OCI-M2 (cell line): ENCODE data around the gene RACGAP1.

Source experiments
- DNase-seq: peaks from one replicate; lab custom pipeline; 2025; ENCODE audit not compliant: unreplicated experiment; lab: John Stamatoyannopoulos, UW

RACGAP1 gene

DNA sequence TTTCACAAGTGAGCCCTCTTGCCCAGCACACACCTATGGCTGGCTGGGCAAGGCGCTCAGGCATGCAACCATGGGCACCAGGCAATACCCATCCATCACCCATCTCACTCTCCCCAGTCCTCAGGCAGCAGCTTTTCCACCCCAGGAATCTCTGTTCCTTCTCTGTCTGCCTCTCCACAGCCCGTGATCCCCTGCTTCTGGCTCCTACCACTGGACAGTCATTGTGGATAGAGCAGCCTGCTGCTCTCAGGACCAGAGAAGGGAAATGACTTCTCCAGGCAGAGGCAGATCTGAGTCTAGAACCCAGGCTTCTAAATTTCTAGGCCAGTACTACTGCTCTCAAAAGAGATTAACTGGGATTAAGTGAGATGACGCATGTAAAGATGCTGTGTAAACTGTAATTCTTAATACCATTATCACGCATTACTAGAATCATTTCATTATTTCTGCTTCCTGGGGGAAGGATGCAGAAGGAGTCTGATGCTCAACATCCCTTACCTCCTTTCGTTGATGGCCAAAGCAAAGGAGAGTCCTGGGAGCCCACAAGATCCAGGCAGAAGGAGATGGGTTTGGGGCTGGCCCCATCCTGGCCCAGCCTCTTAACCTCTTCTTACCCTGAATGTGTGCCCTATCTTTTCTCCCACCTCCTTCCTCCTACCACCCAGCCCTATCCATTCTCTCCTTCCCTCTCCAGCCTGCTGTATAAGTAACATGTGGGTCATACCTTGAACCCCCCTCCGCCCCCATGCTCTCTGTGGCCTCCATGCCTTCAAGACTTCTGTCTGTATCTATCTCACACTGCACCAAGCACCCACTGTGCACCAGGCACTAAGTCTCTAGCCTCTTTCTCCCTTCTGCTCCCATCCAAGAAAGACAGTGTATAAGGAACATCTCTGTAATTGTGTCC is 68.4 kb downstream of the RACGAP1 start:
- no peak for DNase-seq

DNA sequence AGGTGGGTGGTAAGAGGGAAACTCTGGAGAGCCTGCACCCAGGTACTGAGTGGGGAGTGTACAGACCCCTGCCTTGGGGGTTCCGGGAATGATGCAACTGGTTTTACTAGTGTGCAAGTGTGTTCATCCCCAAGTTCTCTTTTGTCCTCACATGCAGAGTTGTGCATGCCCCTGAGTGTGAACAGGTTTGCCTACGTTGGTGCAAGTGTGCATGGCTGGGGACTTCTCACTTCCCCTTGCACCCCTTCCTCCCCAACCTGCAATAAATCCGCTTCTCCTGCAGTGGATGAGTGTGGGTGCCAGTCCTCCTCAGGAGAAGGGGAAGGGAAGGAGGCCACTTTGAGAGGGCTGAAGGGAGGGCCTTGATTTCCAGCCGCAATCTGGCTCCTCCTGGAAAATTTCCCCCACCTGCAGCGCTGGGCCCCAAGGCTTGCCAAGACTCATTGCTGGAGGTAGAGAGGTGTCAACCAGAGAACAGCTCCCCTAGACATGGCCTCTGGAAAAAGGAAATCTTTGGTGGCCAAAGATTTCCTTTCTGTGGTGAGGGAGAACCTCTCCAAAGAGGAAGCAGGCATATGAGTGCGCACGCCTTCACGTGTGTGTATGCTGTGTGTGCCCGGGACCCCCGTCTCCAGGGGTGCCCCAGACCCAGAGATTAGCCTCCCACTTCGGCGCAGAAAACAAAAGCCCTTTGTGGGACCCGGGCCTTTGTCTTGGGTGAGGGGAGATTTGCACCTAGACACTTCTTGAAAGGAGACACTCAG is 69.2 kb downstream of the RACGAP1 start:
- DNase-seq: no peak

DNA sequence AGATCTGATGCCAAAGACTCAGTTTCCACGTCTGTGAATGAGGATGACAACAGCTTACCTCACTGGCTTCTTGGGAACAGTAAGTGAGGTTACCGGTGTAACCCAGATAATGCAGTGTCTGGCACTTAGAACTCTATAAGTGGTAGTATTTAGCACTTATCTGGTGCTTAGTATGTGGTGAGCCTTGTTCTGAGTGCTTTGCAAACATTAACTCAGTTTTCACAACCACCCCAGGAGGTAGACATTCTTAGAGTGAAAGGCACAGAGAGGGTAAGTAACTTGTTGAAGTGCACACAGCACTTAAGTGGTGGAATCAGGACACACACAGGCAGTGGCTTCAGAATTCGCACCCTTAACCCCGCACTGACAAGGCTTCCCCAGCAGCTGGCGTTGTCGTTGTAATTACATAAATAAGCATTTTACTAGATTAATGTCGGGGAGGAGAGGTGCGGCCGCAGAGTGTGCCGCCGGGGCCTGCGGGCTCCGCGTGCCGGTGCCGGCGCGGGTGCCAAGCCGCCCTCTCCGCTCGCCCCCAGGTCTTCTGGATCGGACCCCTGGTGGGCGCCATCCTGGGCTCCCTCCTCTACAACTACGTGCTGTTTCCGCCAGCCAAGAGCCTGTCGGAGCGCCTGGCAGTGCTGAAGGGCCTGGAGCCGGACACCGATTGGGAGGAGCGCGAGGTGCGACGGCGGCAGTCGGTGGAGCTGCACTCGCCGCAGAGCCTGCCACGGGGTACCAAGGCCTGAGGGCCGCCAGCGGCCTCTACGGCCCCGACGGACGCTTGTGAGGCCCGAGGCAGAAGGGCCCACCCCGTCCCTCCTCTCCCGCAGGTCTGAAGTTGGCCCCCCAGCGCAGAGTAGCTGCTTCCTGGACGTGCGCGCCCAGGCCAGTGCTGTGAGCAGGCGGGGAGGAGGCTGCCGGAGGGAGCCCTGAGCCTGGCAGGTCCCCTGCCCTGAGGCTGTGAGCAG is 70.1 kb downstream of the RACGAP1 start:
- DNase-seq: no peak

DNA sequence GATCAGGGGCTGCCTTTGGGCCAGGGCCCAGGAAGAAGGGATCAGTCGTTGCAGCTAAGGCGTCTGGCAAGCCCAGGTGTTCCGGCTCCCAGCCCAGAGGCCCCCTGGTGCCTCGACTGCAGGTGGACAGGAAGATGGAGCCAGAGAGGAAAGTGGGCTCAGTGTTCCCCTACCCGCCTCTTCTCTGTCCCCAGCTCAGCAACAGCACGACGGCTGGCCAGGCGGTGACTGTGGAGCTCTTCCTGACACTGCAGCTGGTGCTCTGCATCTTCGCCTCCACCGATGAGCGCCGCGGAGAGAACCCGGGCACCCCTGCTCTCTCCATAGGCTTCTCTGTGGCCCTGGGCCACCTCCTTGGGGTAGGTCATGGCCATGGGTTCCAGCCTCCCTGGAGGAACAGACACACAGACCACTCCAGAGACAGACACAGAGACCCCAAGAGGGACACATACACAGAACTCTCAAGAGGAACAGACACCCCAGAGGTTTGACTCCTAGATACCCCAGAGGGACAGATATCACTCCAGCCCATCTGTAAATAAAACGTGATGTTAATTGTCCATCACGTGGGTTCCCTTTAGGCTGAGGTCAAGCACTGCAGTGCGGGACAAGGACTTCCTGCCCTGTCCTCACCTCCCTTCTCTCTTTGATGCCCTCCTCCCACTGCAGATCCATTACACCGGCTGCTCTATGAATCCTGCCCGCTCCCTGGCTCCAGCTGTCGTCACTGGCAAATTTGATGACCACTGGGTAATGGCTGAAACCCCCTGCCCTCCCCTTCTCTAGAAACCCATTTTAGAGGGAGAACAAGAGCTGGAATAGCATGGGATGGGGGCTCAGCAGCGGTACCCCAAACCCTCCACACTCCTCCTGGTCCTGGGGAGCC is 71.1 kb downstream of the RACGAP1 start:
- DNase-seq: no peak

DNA sequence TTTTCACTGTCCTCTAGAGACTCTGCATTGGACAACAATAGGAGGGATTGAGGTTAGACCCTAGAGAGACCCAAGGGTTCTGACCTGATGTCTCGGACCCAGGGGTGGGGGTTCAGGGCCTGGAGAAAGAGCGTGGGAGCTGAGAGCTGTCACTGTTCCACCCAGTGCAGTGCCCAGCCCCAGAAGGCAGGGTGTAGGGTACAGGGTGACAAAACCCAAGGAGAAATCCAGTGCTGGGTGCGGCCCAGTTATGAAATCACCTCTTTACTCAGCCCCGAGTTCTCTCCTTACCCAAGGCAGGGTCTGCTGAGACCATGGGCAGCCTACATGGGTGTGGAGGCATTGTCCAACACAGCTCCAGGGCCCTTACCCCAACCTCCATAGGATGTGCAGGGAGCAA is 72.1 kb downstream of the RACGAP1 start:
- DNase-seq: no peak

DNA sequence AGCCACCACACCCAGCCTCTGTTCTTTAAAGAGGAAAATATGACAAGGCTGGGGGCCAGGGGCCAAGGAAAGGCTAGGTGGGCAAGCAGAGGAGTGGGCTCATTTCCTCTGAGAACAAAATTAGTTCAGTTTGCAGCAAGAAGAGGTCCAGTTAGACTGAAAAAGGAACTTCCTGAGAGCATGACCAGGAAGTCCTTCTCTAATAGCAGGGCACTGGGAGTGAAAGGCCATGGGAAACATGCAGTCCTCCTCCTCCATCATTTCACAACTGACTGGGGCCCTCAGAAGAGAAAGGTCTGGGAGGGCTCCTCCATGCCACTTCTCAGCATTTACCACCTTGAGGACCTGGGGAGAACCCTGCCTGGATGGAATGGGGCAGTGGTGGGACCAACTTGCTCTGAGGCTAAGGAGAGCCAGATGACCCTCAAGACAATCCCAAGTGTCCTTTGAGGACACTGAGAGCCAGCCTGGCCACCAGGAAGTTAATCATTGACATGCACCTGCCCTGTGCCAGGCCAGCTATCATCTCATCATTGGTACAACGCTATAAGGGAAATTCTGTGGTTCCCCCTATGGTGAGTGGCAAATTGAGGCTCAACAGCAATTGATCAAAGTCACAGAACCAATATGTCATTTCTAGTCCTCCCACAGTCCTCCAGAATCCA is 72.8 kb downstream of the RACGAP1 start:
- DNase-seq: no peak

DNA sequence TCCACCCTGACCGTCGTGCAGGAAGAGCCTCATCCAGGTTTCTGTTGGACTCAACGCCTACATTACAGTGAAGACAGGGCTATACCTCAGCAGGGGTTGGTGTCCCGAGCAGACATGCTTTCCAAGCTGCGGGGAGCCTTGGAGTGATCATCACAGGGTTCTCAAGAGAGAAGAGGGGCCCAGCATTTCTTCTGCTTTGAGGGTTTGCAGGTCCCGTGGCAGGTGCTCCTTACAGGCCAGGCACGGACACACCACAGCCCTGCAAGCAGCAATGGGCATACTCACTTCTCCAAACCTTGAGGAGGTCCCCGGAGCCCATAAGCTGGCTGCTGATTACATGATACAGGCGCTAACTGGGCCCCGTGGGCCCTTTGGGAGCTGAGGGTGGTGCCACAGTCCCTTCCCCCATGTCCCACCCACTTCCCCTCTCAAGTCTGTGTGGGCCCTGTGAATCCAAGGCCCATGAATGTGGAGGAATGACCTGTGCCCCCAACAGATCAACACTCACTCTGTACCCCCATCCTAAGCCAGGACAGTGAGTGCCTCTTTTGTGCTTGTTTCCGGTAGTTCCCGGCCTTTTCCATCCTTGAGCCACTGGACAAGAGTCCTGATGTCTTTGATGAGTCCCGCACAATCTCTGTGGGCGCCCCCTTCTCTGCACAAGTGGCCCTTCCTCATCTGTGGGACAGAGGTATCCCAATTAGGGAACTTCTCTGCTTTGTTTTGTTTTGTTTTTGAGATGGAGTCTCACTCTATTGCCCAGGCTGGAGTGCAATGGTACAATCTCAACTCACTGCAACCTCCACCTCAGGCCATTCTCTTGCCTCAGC is 73.7 kb downstream of the RACGAP1 start:
- DNase-seq: no peak

DNA sequence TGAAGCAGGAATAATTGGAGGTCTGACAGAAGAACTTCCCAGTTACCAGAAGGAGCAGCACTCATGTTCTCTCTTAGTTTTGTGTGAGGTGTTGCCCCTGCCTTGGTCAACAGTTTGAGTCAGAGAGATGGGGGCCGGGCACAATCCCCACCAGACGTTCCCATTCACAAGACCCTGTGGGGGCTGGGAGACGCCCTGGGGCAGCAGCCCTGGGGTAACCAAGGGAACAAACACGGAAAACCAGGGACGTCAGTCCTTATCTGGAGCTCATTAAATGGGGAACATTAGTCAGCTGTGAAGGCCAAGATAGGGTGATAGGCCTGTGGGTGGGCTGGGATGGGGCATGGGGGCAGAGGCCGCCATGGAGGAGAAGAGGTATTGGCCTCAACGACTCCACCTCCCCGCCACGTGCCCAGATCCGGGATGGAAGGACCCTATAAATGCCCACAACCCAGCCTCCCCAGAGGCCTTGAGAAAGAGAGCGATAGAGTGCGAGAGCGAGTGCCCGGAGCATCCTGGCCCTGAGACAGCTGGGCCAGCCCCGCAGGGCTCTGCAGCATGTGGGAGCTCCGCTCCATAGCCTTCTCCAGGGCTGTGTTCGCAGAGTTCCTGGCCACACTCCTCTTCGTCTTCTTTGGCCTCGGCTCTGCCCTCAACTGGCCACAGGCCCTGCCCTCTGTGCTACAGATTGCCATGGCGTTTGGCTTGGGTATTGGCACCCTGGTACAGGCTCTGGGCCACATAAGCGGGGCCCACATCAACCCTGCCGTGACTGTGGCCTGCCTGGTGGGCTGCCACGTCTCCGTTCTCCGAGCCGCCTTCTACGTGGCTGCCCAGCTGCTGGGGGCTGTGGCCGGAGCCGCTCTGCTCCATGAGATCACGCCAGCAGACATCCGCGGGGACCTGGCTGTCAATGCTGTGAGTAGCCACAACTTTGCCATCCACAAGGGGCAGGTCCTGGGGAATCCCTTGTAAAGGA is 74.7 kb downstream of the RACGAP1 start, which contains the start of gene AQP2:
Gene AQP2 (plus strand): TSS at position 465 of the 979 bp plus-strand sequence. CDS start 94 bp downstream, at position 559.
- no peak for DNase-seq

DNA sequence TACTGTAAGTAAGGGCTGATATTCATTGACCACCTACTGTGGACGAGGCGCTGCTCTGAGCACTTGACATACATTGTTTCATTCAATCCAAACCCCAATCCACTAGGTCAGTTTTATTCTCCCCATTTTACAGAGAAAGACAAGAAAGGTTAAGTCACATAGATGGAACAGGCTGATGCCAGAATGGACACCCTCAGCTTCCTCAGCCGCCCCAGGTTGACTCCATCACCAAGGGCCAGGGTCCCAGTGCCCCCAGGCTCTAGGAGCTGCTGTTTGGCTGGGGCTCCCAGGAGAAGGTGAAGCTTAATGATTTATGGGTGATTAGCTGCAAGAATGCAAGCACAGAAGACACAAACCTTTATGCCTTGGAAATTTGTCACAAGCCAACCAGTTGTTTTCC is 75.4 kb downstream of the RACGAP1 start:
- DNase-seq: no peak

DNA sequence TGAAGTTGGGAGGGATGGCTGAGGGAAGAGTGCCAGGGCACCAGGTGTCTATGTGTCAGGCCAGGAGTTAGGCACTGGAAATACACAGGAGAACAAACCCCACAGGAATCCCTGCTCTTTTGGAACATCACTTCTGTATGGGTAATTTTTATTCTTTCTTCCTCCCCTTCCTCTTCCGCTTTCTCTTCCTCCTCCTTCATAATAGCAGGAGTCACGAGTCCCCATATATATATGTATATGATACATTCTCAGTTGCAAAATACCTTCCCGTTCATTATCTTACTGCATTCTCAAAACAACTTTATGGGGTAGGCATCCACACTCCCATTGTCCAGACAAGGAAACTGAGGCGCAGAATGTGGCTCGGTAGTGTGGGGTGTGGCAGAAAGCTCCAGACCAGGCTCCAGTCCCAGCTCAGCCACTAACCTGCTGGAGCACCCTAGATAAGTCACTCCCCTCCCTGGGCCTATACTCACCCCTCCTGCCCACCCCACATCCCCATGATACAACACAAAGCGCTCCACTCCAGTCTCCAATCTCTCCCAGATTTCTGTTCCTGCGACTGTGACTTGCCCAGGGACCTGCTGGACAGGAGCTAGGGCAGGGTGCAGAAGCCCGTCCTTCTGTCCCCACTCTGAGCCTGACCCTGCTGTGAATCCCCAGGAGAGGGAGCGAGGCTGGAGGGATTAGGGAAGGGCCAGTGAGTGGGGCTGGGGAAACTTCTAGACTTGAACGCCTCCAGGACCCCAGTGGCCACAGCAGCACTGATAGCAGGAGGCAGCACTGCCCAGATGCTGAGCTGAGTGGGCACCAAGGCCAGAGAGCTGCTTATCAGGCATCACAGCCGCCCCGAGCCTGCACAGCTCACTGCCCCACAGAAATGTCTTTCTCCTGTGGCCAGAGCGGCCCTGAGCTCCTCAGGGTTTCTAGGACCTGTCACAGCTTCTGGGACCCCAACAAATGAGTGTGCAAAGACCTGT is 76.1 kb downstream of the RACGAP1 start:
- DNase-seq: no peak

DNA sequence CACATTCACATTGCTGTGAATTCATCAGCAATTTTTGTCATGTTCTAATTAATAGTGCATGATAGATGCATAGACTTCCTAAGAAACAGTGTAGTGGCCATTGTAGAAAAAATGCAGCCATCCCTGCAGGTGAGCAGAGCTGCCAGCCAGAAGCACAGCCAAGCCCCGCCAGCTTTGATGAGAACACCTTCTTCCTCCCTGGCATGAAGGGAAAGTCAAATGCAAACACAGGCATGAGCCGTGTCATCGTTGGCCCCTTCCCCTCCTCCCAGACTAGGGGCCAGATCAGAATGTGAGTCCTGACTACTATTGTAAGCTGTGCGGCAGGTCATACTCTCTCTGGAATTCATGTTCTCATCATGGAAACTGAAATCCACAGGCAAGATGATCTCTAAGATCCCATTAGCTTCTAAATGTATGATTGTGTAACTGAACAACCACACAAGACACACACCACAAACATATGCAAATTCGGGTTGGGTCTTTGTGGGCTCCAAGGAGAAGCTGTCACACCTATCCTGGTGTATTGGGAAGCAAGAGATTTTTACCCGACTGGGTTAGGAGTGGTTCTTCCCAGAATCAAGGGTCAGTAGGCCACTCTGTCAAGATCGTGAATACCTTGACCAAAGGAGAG is 77.6 kb downstream of the RACGAP1 start:
- DNase-seq: no peak

DNA sequence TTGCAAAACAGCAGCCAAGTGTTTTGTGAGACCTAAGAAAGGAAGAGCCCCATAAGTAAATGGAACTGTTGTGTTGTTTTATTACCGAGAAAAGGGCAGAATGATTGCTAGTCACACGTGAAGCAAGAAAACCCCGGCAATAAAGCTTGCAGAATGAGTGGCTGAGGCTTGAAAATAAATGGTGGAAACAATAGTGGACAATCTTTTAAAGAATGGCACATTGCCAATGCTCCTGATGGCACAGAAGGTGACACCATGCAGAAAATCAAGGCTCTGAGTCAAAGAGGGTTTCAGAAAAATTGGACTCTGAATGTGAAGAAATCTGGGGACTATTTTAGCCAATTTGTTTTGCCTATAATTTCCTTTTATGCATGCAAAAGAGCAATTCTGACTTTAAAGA is 78.8 kb downstream of the RACGAP1 start:
- no peak for DNase-seq

DNA sequence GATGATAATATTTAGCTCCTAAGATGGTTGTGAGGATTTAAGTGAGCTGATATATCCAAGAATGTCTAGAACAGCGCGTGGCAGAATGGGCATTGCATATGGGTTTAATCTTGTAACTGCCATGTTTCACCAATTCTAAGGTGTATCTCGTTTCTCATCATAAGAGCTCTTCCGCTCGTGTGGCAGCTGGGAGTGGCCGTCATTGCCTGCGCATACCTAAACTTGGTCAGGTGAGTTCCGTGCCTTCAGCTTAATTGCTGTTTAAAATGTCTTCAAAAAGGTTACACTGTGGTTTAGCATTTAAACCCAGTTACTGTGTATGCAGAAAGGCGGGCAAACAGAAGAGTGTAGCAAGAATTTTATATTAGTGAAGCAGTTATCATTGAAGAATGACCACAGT is 79.2 kb downstream of the RACGAP1 start:
- DNase-seq: no peak

DNA sequence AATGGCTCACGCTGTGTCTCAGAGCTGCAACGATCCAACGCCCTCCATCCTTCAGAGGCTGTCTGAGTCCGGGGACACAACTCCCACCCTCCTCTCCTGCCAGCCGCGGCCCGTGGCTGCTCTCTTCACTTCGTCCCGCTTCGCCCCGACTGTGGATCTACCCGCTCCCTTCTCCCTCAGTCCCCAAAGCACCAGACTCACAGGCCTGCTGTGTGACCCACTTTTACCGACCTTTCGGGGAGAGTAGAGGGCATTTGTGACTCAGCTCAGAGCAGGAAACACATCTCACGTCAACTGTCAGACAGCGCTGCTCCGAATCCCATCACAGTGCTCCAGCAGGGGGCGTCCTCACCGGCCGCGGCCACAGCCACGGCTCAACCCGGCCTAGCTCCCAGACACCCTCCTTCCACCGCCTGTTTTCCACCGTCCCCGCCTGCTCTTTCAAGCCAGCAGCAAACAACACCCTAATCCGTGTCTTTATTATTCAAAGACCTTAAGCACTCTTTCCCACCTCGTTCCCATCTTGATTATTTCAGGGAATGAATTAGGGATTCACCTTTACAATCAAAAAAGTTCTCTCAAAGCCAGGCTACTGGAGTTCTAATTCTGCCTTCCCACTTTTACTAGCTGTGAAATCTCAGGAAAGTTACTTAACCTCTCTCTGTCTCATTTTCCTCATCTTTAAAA is 79.8 kb downstream of the RACGAP1 start:
- DNase-seq: no peak

DNA sequence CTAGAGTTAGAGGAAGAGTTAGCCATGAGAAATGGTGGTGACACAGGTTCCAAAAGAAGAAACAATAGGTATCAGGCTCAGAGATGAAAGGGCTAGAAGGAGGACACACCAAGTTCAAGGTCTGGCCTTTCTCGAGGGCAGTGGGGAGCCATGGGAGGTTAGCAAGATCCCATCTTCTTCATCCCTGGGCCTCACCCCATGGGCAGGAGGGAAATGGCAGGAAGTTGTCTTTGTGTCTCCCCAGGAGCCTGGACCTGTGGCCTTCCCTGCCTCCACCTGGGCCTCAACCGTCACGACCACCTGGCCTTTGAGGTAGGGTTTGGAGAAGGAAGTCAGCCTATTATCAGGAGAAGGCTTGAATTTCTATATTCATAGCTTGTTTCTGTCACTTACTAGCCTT is 80.6 kb downstream of the RACGAP1 start:
- no peak for DNase-seq
